H1 (cell line): ENCODE measurements around the gene ZNF407. TPM values are rescaled to one million over a fixed set of nuclear protein-coding genes. Genes with fewer than 3 reads are reported as not detected.

Source experiments
- CTCF ChIA-PET: fragments of 300-600 bp; sonication (Branson Sonifier 250); formaldehyde crosslinking; loops from one replicate; lab custom pipeline; 2021; ENCODE audit not compliant: partially characterized antibody; lab: Charles Lee
- POLR2A ChIA-PET: fragments of 300-600 bp; sonication (Branson Sonifier 250); formaldehyde crosslinking; loops from one replicate; lab custom pipeline; 2021; ENCODE audit warnings: inconsistent platforms; ENCODE audit not compliant: partially characterized antibody; lab: Charles Lee
- DNase-seq, 2 experiments: peaks; one replicate each; pipeline versions ENCODE4 v3.0.0 to v3.0.0-alpha.2; 2010 to 2022; ENCODE audit warnings: low spot score in 2 of 2, low read depth in 1 of 2, mixed read lengths in 1 of 2
- FAIRE-seq: peaks from 2 replicates; lab custom pipeline; 2011; peaks lifted over from hg19 to GRCh38; lab: Jason Lieb, UNC
- H2AFZ ChIP-seq: 2 replicates; pipeline ENCODE4 v1.8.1; 2012; ENCODE audit warnings: low read length, inconsistent platforms
- H2AK5ac ChIP-seq: 2 replicates; pipeline ENCODE4 v1.6.1; 2013; ENCODE audit warnings: low read depth, low read length
- H2BK120ac ChIP-seq: replicated peaks from 2 replicates; pipeline ENCODE3; 2013; ENCODE audit warnings: low read depth, low read length, inconsistent platforms
- H2BK12ac ChIP-seq: 2 replicates; pipeline ENCODE4 v1.6.1; 2013; ENCODE audit warnings: low read depth, low read length
- H2BK15ac ChIP-seq: 2 replicates; pipeline ENCODE4 v1.6.1; 2013; ENCODE audit warnings: low read length
- H2BK20ac ChIP-seq: 2 replicates; pipeline ENCODE4 v1.6.1; 2013; ENCODE audit warnings: low read length
- H2BK5ac ChIP-seq: 2 replicates; pipeline ENCODE4 v1.6.1; 2013; ENCODE audit warnings: low read depth, low read length
- H3K14ac ChIP-seq: 2 replicates; pipeline ENCODE4 v1.6.1; 2013; ENCODE audit warnings: inconsistent platforms; ENCODE audit not compliant: insufficient read length
- H3K18ac ChIP-seq: 2 replicates; pipeline ENCODE4 v1.6.1; 2013; ENCODE audit warnings: low read length; ENCODE audit errors: extremely low read depth
- H3K23ac ChIP-seq: 2 replicates; pipeline ENCODE4 v1.6.1; 2013; ENCODE audit warnings: inconsistent platforms; ENCODE audit not compliant: insufficient read length
- H3K23me2 ChIP-seq: 2 replicates; pipeline ENCODE4 v1.6.1; 2013; ENCODE audit warnings: low read depth, low read length
- H3K27ac ChIP-seq: 2 replicates; pipeline ENCODE4 v1.6.1; 2011; ENCODE audit warnings: low read depth, low read length, inconsistent platforms
- H3K27me3 ChIP-seq, 4 experiments: replicated peaks in 1 of 4; 1 replicate in 1 of 4; 2 replicates in 3 of 4; pipeline versions ENCODE4 v1.6.1 to v1.8.1; 2011 to 2013; ENCODE audit warnings: low read length in 3 of 4, mild to moderate bottlenecking in 3 of 4, inconsistent platforms in 2 of 4, mixed read lengths in 2 of 4, moderate library complexity in 1 of 4; ENCODE audit not compliant: control insufficient read depth in 3 of 4, insufficient read depth in 3 of 4; ENCODE audit errors: extremely low read depth in 1 of 4
- H3K36me3 ChIP-seq, 4 experiments: 2 replicates each; pipeline versions ENCODE4 v1.6.1 to v1.8.1; 2011 to 2013; ENCODE audit warnings: mild to moderate bottlenecking in 4 of 4, low read length in 3 of 4, moderate library complexity in 2 of 4, control low read depth in 1 of 4, inconsistent platforms in 1 of 4; ENCODE audit not compliant: insufficient read depth in 4 of 4, control insufficient read depth in 2 of 4
- H3K4ac ChIP-seq: replicated peaks from 2 replicates; pipeline ENCODE3; 2013; ENCODE audit warnings: low read length, low read depth, mixed read lengths, inconsistent platforms; ENCODE audit not compliant: insufficient read length
- H3K4me1 ChIP-seq, 4 experiments: replicated peaks in 1 of 4; 1 replicate in 1 of 4; 2 replicates in 3 of 4; pipeline versions ENCODE4 v1.6.1 to v1.8.1; 2011 to 2013; ENCODE audit warnings: low read length in 3 of 4, inconsistent platforms in 2 of 4, mixed read lengths in 1 of 4; ENCODE audit not compliant: insufficient read depth in 4 of 4, control insufficient read depth in 3 of 4
- H3K4me2 ChIP-seq, 2 experiments: 2 replicates each; pipeline versions ENCODE4 v1.6.1 to v1.8.1; 2011 to 2013; ENCODE audit warnings: low read depth in 2 of 2, low read length in 2 of 2, control low read depth in 1 of 2, inconsistent platforms in 1 of 2, mild to moderate bottlenecking in 1 of 2; ENCODE audit not compliant: insufficient read depth in 1 of 2
- H3K4me3 ChIP-seq, 4 experiments: fragments of 200-600, 300-600 bp in 1 of 4; sonication (generic), shearing (Covaris generic), sonication (Bioruptor Twin) in 1 of 4; 2 replicates each; pipeline versions ENCODE4 v1.5.1 to v1.8.1; 2011 to 2016; ENCODE audit warnings: low read length in 4 of 4, low read depth in 3 of 4, control low read depth in 2 of 4, inconsistent platforms in 2 of 4, mild to moderate bottlenecking in 2 of 4, mixed read lengths in 1 of 4, moderate library complexity in 1 of 4; ENCODE audit not compliant: insufficient read depth in 2 of 4; ENCODE audit errors: extremely low read depth in 1 of 4
- H3K56ac ChIP-seq: replicated peaks from 2 replicates; pipeline ENCODE3; 2013; ENCODE audit warnings: low read depth, mild to moderate bottlenecking, mixed read lengths, low read length, inconsistent platforms; ENCODE audit not compliant: insufficient read length
- H3K79me1 ChIP-seq: 2 replicates; pipeline ENCODE4 v1.6.1; 2013; ENCODE audit warnings: low read depth, low read length, control low read depth
- H3K79me2 ChIP-seq, 2 experiments: 2 replicates each; pipeline versions ENCODE4 v1.6.1 to v1.8.1; 2012 to 2013; ENCODE audit warnings: low read length in 2 of 2, mild to moderate bottlenecking in 2 of 2, inconsistent platforms in 1 of 2; ENCODE audit not compliant: insufficient read depth in 2 of 2, control insufficient read depth in 1 of 2
- H3K9ac ChIP-seq, 4 experiments: replicated peaks in 1 of 4; 1 replicate in 1 of 4; 2 replicates in 3 of 4; pipeline versions ENCODE4 v1.6.1 to v1.8.1; 2011 to 2013; ENCODE audit warnings: low read depth in 3 of 4, low read length in 3 of 4, control low read depth in 2 of 4, mild to moderate bottlenecking in 2 of 4, moderate library complexity in 2 of 4, inconsistent platforms in 1 of 4; ENCODE audit errors: extremely low read depth in 1 of 4
- H3K9me3 ChIP-seq, 2 experiments: 2 replicates each; pipeline versions ENCODE4 v1.6.1 to v1.8.1; 2012 to 2013; ENCODE audit warnings: mild to moderate bottlenecking in 2 of 2, moderate library complexity in 2 of 2, control low read depth in 1 of 2, inconsistent platforms in 1 of 2, low read depth in 1 of 2, low read length in 1 of 2, mixed read lengths in 1 of 2; ENCODE audit not compliant: insufficient read depth in 2 of 2
- H4K20me1 ChIP-seq, 2 experiments: replicated peaks in 1 of 2; 2 replicates each; pipeline versions ENCODE3 to v1.8.1; 2011 to 2013; ENCODE audit warnings: inconsistent platforms in 2 of 2, low read length in 2 of 2, mild to moderate bottlenecking in 1 of 2; ENCODE audit not compliant: insufficient read depth in 2 of 2, control insufficient read depth in 1 of 2
- H4K5ac ChIP-seq: 2 replicates; pipeline ENCODE4 v1.6.1; 2013; ENCODE audit warnings: low read length, low read depth, mixed read lengths, inconsistent platforms; ENCODE audit not compliant: insufficient read length
- H4K8ac ChIP-seq: 2 replicates; pipeline ENCODE4 v1.8.0; 2013; ENCODE audit warnings: mild to moderate bottlenecking, moderate library complexity, low read length, inconsistent platforms; ENCODE audit not compliant: insufficient read depth; ENCODE audit errors: extremely low read depth
- H4K91ac ChIP-seq: replicated peaks from 2 replicates; pipeline ENCODE3; 2013; ENCODE audit warnings: low read length, mixed read lengths, inconsistent platforms; ENCODE audit not compliant: insufficient read length
- ASH2L ChIP-seq: fragments of 200-600, 300-600 bp; sonication (generic); IDR thresholded peaks from one replicate; pipeline ENCODE4 v1.7.1; 2017; ENCODE audit warnings: low read length
- CHD2 ChIP-seq: IDR thresholded peaks from 2 replicates; pipeline ENCODE4 v1.6.1; 2012; ENCODE audit warnings: low read length, improper control_type of control experiment
- CTBP2 ChIP-seq: IDR thresholded peaks from 2 replicates; pipeline ENCODE4 v1.7.0; 2011; ENCODE audit warnings: borderline replicate concordance, mild to moderate bottlenecking, moderate library complexity, mixed read lengths, low read length; ENCODE audit not compliant: insufficient read depth, insufficient read length
- JUND ChIP-seq: IDR thresholded peaks from 2 replicates; pipeline ENCODE4 v1.6.1; 2011; ENCODE audit warnings: mild to moderate bottlenecking, improper control_type of control experiment, low read length
- KDM4A ChIP-seq: IDR thresholded peaks from one replicate; pipeline ENCODE4 v1.7.1; 2012; ENCODE audit warnings: low read depth, mild to moderate bottlenecking, moderate library complexity, low read length, inconsistent platforms; ENCODE audit not compliant: severe bottlenecking
- POLR2A ChIP-seq, 2 experiments: IDR thresholded peaks; 1 replicate in 1 of 2; 2 replicates in 1 of 2; pipeline ENCODE4 v1.6.1; 2011; ENCODE audit warnings: low read depth in 2 of 2, low read length in 2 of 2, mild to moderate bottlenecking in 2 of 2; ENCODE audit errors: control extremely low read depth in 1 of 2
- RAD21 ChIP-seq, 2 experiments: IDR thresholded peaks in 1 of 2; conservative IDR thresholded peaks in 1 of 2; 2 replicates each; pipeline ENCODE4 v1.6.1; 2011; ENCODE audit warnings: low read depth in 2 of 2, low read length in 2 of 2, improper control_type of control experiment in 1 of 2, inconsistent platforms in 1 of 2, mild to moderate bottlenecking in 1 of 2, moderate library complexity in 1 of 2
- TEAD4 ChIP-seq: IDR thresholded peaks from 2 replicates; pipeline ENCODE4 v1.6.1; 2012; ENCODE audit warnings: low read depth, low read length, inconsistent platforms, mixed read lengths
- WGBS, 2 experiments: shearing (Covaris generic) in 1 of 2; methylation state at CpG; one replicate each; pipeline versions ENCODE4 v1.1.6 to v1.1.7; 2013 to 2015; ENCODE audit warnings: low lambda C conversion rate in 2 of 2, mixed read lengths in 2 of 2, inconsistent platforms in 1 of 2, low coverage in 1 of 2, missing lambda C conversion rate in 1 of 2; ENCODE audit not compliant: insufficient replicate concordance in 2 of 2, insufficient coverage in 1 of 2, insufficient read length in 1 of 2; ENCODE audit errors: extremely low coverage in 1 of 2, missing lambda C conversion rate in 1 of 2; 5-methylcytosine and 5-hydroxymethylcytosine counted together
- polyA plus RNA-seq, 7 experiments: library from polyadenylated mRNA; depleted of rRNA in 3 of 7; stranded (reverse) in 5 of 7; unstranded in 2 of 7; fragments of >200 nt in 5 of 7; fragments of 200-250 nt in 2 of 7; gene quantifications; 1 replicate in 5 of 7; 2 replicates in 1 of 7; 4 replicates in 1 of 7; pipeline versions ENCODE4 v1.2.1 to v1.2.3, GENCODE V29; 2011 to 2013; ENCODE audit warnings: missing spikeins in 2 of 7, mixed read lengths in 2 of 7
- total RNA-seq: library from RNA; stranded (reverse); fragmentation: NEBNext Ultra II Directional; extraction: Animal tissue kit (Norgen Biotek cat#: 25700); gene quantifications from 2 replicates; pipeline ENCODE4 v1.2.1, GENCODE V29; 2021
- TF ChIP-seq, protein P1 (sequence below): IDR thresholded peaks from 2 replicates; pipeline ENCODE4 v1.6.1; 2012; ENCODE audit warnings: inconsistent platforms

ZNF407 gene
- total and polyA plus RNA-seq, 2 of the 8 experiments (the other 6 are each of a cell fraction or from before 2014, with no cell fraction given) = 1.5 to 6.8 TPM

DNA sequence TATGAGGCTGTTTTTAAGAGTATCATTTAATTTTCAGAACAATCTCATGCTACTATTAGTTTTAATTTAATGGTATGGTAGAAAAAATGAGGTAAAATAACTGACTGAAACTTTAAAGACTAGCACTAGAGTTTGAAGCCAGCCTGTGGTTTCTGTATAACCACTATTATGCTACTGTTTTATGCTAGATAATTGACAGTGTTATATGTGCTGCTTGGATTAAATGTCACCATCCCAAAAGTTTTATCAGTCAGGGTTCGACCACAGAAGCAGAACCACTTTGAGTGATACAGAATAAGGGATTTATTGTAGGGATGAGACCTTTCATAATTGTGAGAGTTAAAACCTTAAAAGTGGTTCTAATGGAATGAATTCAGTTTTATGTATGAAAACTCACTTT, 339.6 kb downstream of the ZNF407 start:
- no peak overlapping the region for H2BK15ac ChIP-seq
- POLR2A ChIA-PET = no interaction called here
- H3K27ac ChIP-seq = no peak overlapping the region
- H3K23ac ChIP-seq = no peak overlapping the region
- H2AFZ ChIP-seq = no peak overlapping the region
- H3K79me1 ChIP-seq = no peaks in the 10 kb centered on the region
- peaks cover 0 to 4% (median 0%) of the 10 kb centered on the region in 4 experiments; a peak in 1 of 7 replicates for H3K4me1 ChIP-seq
- WGBS, 2 experiments = 86% methylated on average over 1 of the region's 1 CpG; no CpG with 5 or more reads in 1 of the 2 experiments
- H3K56ac ChIP-seq = no peak overlapping the region
- no peaks in the 10 kb centered on the region for H3K79me2 ChIP-seq
- no peak overlapping the region for H2BK5ac ChIP-seq
- H2AK5ac ChIP-seq = no peak overlapping the region
- H3K4ac ChIP-seq = no peak overlapping the region
- no peaks in the 10 kb centered on the region for H3K27me3 ChIP-seq
- H2BK20ac ChIP-seq = no peak overlapping the region
- H4K5ac ChIP-seq = no peak overlapping the region
- no peaks in the 10 kb centered on the region for H3K9me3 ChIP-seq
- no peak overlapping the region for H3K4me3 ChIP-seq
- no peaks in the 10 kb centered on the region for H4K20me1 ChIP-seq
- no peaks in the 10 kb centered on the region for H3K36me3 ChIP-seq
- no peak overlapping the region for H2BK12ac ChIP-seq
- no peaks in the 10 kb centered on the region for H3K23me2 ChIP-seq
- H3K9ac ChIP-seq = no peak overlapping the region
- FAIRE-seq = no peak
- CTCF ChIA-PET = no interaction called here
- no peak for DNase-seq
- no peak overlapping the region for H3K4me2 ChIP-seq
- no peak overlapping the region for H4K8ac ChIP-seq
- H3K18ac ChIP-seq = no peak overlapping the region
- H3K14ac ChIP-seq = no peak overlapping the region
- no peak for TF ChIP-seq CHD2
- TF ChIP-seq JUND = no peak
- no peak for TF ChIP-seq TEAD4
- TF ChIP-seq CTBP2 = no peak
- no peak for TF ChIP-seq RAD21 (IDR thresholded peaks at IDR 0.05 in 1 of 2, conservative IDR thresholded peaks at IDR 0.05 in 1 of 2; ENCODE audit: low read depth in 2 of 2, low read length in 2 of 2)
- TF ChIP-seq, protein P1, sequence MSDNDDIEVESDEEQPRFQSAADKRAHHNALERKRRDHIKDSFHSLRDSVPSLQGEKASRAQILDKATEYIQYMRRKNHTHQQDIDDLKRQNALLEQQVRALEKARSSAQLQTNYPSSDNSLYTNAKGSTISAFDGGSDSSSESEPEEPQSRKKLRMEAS = no peak
- TF ChIP-seq ASH2L = no peak
- no peak for TF ChIP-seq POLR2A (IDR thresholded peaks at IDR 0.05; ENCODE audit: control extremely low read depth in 1 of 2, low read depth in 2 of 2, low read length in 2 of 2)
- TF ChIP-seq KDM4A = no peak
- H2BK120ac ChIP-seq = no peak overlapping the region
- no peak overlapping the region for H4K91ac ChIP-seq
